Transverse colon (tissue), 4 donors: Measurements from ENCODE around the gene CD3D.

ENCODE experiments used
- EP300 ChIP-seq: sonication (generic); formaldehyde crosslinking; IDR thresholded peaks from one replicate; pipeline ENCODE4 v1.6.1; 2017; ENCODE audit warnings: antibody characterized with exemption, low read depth
- POLR2A ChIP-seq: fragments of 450-650 bp; IDR thresholded peaks from one replicate; pipeline ENCODE4 v1.6.1; 2016; ENCODE audit warnings: antibody characterized with exemption, mild to moderate bottlenecking, moderate library complexity
- POLR2AphosphoS5 ChIP-seq, 3 donors: sonication (generic); formaldehyde crosslinking; IDR thresholded peaks; one replicate each; pipeline ENCODE4 v1.6.1; 2016; ENCODE audit warnings: antibody characterized with exemption in 3 of 3
- TF ChIP-seq, protein P1 (sequence below), 5 experiments: fragments of 200-600 bp in 3 of 5; fragments of 450-650 bp in 2 of 5; sonication (generic) in 3 of 5; IDR thresholded peaks; 1 replicate in 2 of 5; 2 replicates in 3 of 5; pipeline ENCODE4 v1.5.1; 2016 to 2017; ENCODE audit warnings: antibody characterized with exemption in 5 of 5, inconsistent platforms in 3 of 5, mild to moderate bottlenecking in 2 of 5, moderate library complexity in 1 of 5

DNA sequence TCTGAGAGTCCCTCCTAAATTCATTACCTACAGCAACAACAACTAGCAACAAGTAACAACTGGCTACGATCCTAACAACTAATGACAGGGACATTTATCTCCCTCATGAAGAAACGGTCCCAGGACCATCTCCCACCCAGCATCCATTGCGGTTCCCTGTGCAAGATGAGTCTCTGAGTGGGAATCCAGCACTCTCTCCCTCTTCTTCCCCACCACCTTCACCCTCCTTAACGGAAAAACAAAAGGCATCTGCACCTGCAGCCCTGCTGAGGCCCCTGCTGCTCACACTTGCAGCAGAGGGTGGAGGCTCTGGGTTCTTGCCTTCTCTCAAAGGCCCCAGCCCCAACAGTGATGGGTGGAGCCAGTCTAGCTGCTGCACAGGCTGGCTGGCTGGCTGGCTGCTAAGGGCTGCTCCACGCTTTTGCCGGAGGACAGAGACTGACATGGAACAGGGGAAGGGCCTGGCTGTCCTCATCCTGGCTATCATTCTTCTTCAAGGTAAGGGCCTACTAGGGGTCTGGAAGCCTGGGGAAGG, 1.5 kb upstream of the CD3D start, which contains the start of gene CD3G:
- TF ChIP-seq, protein P1, sequence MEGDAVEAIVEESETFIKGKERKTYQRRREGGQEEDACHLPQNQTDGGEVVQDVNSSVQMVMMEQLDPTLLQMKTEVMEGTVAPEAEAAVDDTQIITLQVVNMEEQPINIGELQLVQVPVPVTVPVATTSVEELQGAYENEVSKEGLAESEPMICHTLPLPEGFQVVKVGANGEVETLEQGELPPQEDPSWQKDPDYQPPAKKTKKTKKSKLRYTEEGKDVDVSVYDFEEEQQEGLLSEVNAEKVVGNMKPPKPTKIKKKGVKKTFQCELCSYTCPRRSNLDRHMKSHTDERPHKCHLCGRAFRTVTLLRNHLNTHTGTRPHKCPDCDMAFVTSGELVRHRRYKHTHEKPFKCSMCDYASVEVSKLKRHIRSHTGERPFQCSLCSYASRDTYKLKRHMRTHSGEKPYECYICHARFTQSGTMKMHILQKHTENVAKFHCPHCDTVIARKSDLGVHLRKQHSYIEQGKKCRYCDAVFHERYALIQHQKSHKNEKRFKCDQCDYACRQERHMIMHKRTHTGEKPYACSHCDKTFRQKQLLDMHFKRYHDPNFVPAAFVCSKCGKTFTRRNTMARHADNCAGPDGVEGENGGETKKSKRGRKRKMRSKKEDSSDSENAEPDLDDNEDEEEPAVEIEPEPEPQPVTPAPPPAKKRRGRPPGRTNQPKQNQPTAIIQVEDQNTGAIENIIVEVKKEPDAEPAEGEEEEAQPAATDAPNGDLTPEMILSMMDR (IDR thresholded peaks at IDR 0.05) = no peak
- peak; percentile 44 for TF ChIP-seq POLR2A
- TF ChIP-seq POLR2AphosphoS5 (IDR thresholded peaks at IDR 0.05) = peak in 1 of 3 donors; percentile 30
- TF ChIP-seq EP300 = no peak
